HG02759 (cell line): ENCODE measurements around the gene ARHGEF33.

Experiments
- ATAC-seq: cut with Tn5 transposase; IDR thresholded peaks from one replicate; pipeline ENCODE4 v1.9.1; 2021; ENCODE audit warnings: mild to moderate bottlenecking, moderate library complexity; ENCODE audit not compliant: unreplicated experiment

ARHGEF33 gene

DNA sequence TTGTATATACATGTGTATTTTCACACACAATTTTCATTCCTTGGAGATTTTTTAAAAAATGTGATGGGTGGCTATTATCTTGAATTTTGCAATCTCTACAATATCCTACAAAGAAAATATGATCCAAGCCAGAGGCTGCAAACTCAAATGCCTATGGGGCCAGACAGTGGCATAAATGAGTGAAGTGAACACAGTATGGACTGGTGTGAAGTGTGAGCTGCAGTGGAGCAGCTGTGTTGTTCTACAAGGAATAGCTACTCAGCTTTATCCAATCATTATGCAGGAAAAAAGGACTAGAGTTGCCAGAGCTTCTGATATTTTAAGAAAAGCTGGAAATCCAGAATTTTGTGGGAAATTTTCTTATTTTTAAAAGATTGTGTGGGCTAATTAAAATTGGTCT, 62.1 kb downstream of the ARHGEF33 start:
- no peak for ATAC-seq

DNA sequence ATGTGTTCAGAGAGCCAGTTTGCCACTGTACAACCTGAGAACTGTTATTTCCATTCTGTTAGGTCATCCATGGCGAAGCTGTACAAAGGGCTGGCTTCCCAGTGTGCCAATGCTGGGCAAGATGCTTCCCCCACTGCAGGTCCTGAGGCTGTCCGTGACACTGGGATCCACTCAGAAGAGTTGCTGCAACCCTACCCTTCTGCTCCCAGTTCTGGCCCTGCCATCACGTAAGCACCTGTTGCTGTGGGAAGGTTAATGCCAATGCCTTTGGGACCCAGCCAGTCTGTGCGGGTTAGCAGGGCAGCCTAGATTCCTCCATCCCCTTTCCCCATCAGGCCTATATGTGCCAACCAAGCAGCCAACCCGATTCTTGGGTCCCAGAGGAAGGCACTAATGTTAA, 68.3 kb downstream of the ARHGEF33 start:
- no peak for ATAC-seq

DNA sequence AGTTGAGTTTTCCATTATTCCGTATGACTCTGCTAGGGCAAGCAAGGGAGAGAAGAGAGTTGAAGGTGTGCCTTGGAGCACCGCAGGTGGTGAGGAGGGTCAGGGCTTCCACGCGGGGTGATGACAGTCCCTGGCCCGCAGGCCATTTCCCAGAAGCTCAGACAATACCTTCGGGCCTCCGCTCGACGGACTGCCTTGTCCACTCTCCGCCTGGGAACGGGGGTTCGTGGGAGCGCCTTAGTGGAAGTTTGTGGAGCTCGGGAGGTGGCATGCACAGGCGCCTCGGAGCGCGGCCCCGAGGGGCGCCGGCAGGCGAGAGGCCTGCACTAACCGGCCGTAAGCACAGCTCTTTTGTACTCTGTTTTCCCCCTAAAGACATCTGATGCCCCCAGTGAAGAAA, 69.8 kb downstream of the ARHGEF33 start:
- no peak for ATAC-seq

DNA sequence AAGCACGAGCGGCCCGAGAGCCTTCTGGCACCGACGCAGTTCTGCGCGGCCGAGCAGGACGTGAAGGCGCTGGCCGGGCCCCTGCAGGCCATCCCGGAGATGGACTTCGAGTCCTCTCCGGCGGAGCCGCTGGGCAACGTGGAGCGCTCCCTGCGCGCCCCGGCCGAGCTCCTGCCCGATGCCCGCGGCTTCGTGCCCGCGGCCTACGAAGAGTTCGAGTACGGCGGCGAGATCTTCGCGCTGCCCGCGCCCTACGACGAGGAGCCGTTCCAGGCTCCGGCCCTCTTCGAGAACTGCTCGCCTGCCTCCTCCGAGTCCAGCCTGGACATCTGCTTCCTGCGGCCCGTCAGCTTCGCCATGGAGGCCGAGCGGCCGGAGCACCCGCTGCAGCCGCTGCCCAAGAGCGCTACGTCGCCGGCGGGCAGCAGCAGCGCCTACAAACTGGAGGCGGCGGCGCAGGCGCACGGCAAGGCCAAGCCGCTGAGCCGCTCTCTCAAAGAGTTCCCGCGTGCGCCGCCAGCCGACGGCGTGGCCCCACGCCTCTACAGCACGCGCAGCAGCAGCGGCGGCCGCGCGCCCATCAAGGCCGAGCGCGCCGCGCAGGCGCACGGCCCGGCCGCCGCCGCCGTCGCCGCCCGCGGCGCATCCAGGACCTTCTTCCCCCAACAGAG, 70.4 kb downstream of the ARHGEF33 start:
- peak; percentile 88 for ATAC-seq

DNA sequence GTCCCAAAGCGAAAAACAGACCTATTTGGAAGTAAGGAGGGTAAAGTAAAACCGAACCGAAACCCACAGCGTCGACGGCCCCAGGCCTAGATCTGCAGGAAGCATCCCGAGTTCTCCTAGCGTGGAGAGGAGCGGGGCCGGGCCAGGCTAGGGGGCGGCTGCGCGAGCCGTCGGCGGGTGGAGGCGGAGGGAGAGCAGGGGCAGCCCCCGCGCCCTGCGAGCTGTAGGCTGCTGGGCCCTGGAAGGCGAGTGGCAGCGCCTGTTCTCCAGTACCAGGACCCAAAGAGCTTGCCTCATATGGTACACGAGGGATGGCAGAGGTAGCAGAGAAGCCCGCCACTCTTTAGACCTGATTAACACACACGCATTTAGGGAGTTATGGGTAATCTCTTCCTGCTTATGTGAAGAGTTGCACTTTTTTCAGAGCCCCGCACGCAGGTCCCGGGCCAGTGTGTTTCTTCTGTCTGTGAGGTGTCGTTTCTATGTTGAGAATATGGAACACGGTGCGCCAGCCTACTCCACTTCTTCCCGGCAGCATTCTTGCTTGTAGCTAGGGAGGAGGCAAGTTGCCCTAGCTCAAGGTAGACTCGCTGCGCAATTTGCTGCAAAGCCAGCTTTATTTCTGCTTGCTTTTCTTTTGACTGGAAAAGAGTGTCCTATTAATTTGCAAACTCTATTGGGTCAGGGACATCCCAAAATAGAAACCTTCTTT, 71.1 kb downstream of the ARHGEF33 start:
- ATAC-seq: peak; percentile 35

DNA sequence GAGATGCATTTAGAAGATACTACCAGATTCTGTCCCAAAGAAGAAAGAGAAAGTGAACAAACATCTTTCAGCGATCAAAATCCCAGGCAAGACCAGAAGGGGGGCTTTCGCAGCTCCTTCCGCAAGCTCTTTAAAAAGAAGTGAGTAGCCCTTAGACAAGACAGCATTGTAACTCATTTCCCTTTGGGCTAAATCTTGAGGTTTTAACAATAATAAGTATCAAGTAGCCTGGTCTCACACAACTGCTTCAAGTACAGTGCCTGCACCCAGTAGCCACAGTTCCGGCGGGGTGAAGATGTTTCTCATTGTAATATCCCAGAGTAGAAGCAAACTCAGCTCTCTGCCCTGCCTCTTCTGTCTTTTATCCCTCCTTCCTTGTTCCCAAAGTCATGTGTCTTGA, 76.3 kb downstream of the ARHGEF33 start:
- no peak for ATAC-seq

DNA sequence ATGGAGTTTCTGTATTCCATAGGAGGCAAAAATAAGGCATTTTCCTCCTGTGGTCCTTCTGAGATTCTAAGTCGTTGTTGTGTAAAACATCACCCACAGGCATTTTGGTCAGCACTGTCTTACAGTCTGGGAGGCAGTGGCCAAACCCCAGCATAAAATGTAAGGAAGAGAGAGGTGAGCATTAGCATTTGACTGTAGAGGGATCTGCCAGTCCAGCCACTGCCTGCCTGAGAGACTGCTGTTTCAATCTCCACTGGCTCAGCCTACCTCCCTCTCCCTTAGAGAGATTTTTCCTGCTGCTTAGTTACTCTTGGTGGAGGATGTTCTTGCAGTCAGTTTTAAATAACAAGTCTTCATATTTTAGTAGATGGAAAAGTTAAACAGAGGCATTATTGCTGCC, 77.0 kb downstream of the ARHGEF33 start:
- ATAC-seq: no peak

DNA sequence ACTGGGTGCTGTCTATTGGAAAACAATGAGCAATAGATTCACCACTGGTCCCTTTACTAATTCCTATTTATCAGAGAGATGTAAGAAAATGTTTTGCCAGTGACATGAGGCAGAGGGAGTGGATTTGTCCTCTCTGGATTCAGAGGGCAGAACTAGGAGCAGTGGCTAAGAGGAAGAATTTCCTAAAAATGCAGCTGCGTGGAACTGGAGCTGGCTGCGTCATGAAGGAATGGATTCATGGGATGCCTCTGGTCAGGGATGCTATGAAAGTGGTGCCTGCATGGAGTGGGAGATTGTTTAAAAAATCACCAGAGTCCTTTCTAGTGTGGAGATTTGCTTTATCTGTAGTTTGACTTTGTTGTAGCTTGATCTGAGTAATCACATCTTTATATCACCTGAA, 78.3 kb downstream of the ARHGEF33 start:
- no peak for ATAC-seq

DNA sequence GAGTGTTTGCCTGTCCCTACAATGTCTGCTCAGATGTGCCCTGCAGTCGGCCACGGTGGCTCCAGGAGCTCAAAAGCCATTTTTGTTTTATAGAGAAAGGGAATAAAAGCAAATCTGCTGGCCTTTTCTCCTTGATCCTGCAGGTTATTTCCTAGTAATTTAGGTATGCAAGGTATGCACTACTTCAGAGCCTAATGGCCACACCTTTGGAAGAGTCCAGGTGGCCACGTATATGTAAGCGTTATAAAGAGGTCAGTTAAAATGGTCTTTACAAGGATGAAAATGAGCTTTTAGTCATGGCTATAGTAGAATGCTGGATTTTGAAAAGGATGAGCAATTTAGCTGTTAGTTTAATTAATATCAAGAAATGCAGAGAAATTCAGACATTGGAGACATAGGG, 81.7 kb downstream of the ARHGEF33 start:
- no peak for ATAC-seq

DNA sequence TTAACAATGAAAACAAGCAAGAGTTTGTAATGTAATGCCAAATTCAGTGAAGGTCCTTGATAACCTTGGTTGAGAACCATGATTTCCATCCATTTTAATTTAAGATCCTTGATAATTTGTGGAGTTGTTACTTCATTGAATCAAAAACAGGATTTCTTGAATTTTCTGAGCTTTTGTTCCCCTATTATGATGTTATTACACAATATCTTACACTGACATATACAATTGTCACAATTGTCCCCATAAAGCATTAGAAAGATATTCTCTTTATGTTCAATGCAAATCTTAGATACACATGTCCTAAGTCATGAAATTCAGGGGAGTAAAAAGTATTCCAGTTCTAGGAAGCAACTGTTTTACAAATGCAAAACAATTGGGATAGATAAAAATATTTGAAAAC, 83.6 kb downstream of the ARHGEF33 start:
- no peak for ATAC-seq

DNA sequence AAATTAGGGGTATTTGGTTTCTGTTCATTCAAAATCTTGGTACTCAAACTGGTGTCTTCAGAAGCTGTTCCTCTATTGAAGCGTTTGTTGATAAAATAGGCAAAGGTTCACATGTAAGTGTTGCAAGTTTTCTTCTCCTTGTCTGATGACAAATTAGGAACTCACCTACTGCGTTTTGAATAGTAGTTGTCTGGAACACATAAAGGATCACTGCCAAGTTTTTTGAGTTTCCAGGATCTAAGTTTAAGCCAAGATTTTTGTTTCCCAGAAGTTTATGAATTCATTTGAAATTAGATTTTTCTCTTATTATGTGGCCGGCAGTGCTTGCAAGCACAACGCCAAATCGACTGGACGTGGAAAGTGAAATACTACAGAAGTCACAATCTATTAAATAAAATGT, 85.4 kb downstream of the ARHGEF33 start:
- ATAC-seq: no peak

DNA sequence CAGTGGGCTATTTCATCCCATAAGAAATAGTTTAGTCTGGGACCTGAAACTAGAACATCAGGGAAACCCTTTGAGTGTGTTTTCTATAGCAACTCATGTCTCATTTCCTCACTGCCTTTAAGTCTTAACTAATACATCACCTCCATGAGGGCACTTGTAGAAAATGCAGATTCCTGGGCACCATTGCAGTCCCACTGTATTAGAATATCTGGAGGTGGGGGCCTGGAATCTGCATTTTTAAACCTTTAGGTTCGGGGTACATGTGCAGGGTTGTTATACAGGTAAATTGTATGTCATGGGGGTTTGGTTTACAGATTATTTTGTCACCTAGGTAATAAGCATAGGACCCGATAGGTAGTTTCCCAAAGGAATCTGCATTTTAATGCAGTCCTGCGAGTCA, 87.4 kb downstream of the ARHGEF33 start:
- ATAC-seq: no peak

DNA sequence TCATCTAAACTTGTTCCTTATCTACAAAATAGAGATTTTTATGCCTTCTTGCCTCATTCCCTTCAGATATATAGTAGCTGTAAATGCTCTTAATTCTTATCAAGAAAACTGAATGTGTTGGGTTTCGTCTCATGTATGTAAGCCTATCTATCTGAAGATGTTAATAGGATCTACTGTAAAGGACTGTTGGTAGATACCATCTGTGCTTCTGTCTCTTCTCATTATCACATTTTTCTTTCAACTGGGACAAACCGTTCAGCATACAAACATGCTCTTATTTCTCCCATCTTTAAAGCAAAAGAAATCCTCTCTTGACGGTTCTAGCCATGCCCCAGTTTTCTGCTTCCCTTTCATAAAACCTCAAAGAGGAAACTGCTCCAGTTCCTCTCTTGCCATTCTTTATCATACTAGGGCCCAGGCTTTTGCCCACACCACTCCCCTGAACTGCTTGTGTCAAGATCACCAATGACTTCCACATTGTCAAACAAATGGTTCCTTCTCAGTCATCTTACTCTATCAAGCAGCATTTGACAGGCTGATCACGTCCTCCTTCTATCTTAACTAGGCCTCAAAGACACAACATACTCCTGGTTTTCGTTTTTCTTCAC, 88.7 kb downstream of the ARHGEF33 start:
- no peak for ATAC-seq

DNA sequence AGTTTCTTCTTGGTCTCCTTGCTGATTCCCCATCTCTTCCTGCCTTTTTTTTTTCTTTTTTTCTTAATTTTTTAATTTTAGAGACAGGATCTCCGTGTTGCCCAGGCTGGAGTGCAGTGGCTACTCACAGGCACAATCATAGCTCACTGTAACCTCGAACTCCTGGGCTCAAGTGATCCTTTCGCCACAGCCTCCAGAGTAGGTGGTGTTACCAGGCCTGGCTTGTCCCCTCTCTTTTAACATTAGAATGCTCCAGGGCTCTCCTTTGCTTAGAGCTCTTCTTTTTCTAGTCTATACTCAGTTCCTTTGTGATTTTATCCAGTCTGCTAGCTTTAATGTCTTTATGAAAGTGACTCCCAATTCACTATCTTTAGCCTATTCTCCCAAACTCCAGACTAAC, 89.2 kb downstream of the ARHGEF33 start:
- ATAC-seq: no peak

DNA sequence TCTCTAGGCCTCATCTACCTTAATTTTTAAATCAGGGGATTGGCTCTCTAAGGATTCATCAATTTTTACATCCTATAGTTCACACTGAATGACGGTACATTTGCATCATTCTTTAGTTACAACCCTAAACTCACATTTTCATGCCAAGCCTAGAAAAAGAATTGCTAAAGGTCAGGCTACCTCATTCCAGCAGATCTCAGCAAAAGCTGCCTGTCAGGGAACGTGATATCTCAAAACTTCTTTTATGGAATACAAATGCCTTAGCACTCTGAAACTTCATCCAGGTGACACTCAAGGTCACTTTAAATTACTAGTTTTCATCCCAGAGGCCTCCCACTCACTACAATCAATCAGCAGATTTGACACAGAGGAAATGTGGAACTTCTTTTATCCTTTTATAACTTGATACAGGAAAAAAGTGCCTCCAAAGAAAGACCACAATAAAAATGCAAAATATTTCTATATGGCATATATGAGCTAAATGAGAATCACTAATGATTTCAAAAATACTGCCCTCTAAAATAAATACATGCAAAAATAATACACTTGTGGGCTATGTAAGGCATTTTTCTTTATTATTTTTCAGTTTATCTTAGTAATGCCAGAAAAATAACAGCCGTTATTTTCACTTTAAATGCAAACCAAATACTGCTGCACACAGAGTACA, 91.5 kb downstream of the ARHGEF33 start:
- no peak for ATAC-seq

DNA sequence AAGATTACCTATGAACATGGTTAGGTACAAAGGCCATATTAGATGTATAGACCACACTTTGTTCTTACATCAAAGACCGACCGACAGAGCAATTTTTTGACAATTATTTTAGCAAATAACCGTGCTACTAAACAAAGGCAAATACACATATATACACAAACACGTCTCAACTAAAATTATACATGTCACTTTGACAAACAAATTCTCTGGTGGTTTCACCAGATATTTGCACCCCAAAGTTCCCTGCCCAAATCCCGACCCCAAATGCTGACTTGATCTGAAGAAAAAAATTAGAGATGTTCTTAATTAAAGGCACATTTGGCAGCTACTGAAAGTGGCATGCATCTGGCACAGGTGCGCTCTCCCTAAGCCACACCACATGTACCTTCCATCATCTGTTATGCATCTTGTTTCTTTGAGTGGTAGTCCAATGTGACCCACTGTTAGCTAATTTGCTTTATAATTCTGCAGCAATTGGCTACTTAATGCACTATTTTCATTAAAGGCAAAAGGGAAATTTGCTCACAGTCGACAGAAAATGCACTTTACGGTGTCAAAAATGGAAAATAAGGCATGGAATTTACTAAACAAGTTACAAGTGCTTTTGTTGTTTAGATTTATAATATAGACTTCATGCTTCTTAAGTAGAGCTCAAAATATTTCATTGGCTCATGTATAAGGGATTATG, 92.1 kb downstream of the ARHGEF33 start:
- ATAC-seq: no peak

DNA sequence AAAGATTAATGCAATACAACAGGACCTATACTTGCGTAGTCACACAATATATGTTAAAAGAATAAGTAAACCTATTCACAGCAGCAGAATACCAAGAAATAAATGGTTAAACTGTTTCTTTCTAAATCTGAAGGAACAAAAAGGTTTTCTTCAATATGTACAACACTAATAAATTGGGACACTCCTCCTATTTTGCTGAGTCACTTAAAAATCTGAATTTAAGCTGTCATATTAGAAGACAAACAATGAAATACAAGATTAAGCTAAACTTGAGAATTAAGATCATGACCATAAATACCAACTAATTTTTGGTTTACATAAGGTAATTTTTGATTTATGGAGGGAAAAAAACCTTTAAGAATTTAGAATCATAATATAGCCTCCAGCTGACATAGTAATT, 92.8 kb downstream of the ARHGEF33 start:
- no peak for ATAC-seq

DNA sequence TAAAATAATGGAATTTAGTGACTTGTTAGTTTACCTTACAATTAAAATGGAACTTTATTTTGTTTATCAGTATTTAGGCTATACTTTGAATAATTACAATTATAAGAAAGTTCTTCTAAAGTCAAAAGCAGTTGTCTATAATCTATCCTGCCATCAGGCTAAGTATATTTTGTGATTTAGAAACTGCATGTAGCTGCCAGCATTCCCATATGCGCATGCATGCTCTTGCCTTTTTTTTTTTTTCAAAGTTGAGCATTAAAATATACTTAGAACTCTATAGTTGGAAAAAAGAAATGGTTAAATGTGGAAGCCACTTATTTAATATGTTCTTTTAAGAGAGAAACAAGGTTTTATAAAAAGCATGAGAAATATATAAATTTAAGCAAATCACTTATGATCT, 99.0 kb downstream of the ARHGEF33 start:
- no peak for ATAC-seq

DNA sequence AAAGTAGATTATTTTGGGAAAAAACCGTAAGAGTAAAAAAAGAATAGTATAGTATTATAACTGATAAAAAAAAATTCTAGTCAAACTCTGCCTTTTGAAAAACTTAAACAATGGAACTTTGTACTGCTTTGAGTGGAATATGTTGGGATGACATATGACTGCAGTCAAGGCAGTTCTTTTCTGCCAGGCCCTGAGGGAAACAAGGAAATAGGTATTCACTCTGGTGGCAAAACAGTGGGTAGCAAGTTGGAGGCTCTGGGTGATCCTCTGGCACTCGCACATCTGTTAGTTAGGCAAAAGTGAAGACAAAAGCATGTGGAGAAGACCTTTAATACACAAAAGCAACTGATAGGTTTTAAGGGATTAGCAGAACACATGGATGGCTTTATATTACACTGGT, 102.2 kb downstream of the ARHGEF33 start:
- no peak for ATAC-seq

DNA sequence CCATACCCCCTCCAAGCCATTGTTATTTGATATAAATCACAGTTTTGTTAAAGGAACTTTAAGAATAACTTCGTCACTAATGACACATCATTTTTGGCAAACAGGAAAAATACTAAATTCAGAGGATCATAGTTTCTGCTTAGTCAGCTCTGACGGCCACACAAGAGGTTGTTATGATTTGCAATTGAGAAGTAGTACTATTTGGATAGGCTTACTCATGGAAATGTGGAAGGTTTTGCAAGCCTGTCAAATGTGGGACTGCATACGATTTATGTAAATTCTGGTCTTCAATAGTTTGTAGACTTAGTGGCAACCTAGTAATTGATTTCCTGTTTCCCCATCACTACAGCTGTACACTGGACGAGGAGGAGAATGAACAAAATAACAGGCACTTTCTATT, 108.1 kb downstream of the ARHGEF33 start:
- no peak for ATAC-seq

DNA sequence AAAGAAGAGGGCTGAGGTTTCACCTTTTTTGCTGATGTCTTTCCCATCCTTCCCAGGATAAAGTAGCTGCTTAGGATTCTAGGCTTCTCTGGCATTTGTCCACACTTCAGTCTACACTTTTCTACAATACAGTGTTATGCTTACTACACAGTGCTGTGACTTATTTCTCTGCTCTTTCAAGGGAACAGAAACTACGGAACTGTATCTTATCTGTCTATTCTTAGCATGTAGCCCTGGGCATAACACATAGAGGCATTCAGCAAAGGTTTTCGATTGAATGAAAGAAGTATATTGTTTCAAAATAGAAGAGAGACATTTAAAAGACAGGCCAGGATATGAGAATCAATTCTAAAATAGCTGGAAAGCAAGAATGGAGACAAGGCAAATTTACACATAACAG, 110.9 kb downstream of the ARHGEF33 start:
- no peak for ATAC-seq
